Measurements from ENCODE around the gene VASH1.

VASH1 gene

GRCh38 chr14:76769636-76770292 lies 8.5 kb downstream of the VASH1 start:
- no peak overlapping the region for H3K27ac ChIP-seq
- no peak for TF ChIP-seq CTCF (conservative IDR thresholded peaks at IDR 0.05)

GRCh38 chr14:76770521-76771436 lies 9.5 kb downstream of the VASH1 start:
- no peak overlapping the region for H3K27ac ChIP-seq
- no peak for TF ChIP-seq CTCF (conservative IDR thresholded peaks at IDR 0.05)

DNA sequence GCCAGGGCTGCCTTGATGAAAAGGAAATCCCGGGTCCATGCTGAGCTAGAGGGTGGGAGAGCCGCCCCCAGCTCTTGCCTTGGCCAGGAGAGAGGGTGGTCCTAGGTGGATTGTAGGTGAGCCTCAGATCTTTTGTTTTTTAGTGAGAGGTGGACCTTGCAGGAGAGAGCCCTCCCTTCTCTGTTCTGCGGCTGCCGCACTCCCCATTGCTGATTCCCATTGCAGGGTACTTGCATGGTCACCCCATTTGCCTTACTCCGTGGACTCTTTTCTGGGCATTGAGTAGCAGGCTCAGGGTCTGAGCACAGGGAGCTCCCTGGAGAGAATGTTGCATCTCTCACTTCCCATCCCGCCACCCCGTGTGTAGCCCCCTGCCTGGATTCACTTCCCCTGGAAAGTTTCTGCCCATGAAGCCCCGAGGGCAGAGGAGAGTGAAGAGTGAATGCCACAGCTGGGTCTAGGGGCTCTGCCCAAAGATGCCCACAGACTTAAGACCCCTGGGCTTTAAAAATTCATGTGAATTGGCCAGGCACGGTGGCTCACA lies 10.2 kb downstream of the VASH1 start:
- no peak for TF ChIP-seq CTCF (conservative IDR thresholded peaks at IDR 0.05)
- H3K27ac ChIP-seq: no peak overlapping the region

GRCh38 chr14:76772300-76773187 lies 11.3 kb downstream of the VASH1 start:
- H3K27ac ChIP-seq: no peak overlapping the region

DNA sequence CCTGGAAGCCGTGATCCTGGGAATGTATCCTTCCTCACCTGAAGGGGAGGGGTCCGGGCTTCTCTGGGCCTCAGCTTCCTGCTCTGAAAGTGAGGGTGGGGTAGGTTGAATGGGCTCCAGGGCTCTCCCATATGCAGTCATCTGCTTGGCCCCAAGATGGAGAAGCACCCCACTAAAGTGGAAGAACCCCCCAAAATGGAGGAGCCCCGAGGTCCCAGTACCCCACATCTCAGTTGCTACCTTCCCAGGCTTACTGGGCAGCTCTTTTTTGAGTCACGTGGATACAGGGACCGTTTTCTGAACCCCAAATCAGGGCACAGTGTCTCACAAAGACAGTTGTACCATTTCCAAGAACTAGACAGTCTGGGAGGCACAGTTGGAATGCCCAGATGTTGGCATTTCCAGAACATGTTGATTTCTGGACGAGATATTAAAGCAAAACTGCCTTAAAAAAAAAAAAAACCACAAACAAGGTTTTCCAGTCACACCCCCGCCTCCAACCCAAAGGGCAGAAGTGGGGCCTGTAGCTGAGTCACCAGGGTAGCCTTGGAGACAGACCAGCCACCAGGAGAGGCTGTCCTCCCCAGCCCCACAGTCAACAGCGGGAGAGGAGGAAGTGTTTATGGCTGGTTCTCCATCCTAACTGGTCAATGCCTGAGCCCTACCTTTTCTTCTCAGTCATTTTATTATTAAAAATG lies 12.1 kb downstream of the VASH1 start:
- no peak for TF ChIP-seq CTCF (conservative IDR thresholded peaks at IDR 0.05)
- H3K27ac ChIP-seq: no peak overlapping the region

More at GRCh38 chr14:76772300-76773187, 11.3 kb downstream of the VASH1 start:
- no peak for TF ChIP-seq CTCF (conservative IDR thresholded peaks at IDR 0.05)

GRCh38 chr14:76773956-76774820 lies 12.9 kb downstream of the VASH1 start:
- TF ChIP-seq CTCF (conservative IDR thresholded peaks at IDR 0.05): no peak
- no peak overlapping the region for H3K27ac ChIP-seq

Measured in VCaP (cell line).